Measurements from ENCODE around the gene HEMGN.
"Not testable (repeated sequence)": the region's sequence is repeated elsewhere in the genome, so short reads cannot be mapped to it uniquely, and the experiment has no call there.

HEMGN gene

DNA sequence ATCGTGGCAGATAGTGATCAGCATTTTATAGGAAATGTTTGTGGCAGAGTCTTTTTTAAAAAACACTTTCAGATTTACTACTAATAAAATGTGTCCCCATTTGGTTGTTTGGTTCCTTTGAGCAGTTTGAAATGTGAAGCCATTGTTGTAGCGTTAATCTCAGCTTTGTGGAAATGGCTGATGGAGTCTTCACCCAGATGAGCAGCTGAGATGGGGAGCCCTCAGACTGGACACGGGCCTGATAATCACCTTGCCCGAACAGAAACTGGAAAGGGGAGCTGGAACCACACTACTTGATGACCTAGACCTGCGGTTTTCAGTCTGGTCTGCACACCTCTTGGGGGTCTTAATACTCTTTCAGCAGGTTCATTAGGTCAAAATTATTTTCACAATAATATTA is 24.6 kb upstream of the HEMGN start:
- DNase-seq (ENCODE audit: low spot score) = no peak
- H3K27ac ChIP-seq = no peak overlapping the region
- H3K4me3 ChIP-seq = no peak overlapping the region
- TF ChIP-seq, protein P1, sequence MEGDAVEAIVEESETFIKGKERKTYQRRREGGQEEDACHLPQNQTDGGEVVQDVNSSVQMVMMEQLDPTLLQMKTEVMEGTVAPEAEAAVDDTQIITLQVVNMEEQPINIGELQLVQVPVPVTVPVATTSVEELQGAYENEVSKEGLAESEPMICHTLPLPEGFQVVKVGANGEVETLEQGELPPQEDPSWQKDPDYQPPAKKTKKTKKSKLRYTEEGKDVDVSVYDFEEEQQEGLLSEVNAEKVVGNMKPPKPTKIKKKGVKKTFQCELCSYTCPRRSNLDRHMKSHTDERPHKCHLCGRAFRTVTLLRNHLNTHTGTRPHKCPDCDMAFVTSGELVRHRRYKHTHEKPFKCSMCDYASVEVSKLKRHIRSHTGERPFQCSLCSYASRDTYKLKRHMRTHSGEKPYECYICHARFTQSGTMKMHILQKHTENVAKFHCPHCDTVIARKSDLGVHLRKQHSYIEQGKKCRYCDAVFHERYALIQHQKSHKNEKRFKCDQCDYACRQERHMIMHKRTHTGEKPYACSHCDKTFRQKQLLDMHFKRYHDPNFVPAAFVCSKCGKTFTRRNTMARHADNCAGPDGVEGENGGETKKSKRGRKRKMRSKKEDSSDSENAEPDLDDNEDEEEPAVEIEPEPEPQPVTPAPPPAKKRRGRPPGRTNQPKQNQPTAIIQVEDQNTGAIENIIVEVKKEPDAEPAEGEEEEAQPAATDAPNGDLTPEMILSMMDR (IDR thresholded peaks at IDR 0.05) = no peak

DNA sequence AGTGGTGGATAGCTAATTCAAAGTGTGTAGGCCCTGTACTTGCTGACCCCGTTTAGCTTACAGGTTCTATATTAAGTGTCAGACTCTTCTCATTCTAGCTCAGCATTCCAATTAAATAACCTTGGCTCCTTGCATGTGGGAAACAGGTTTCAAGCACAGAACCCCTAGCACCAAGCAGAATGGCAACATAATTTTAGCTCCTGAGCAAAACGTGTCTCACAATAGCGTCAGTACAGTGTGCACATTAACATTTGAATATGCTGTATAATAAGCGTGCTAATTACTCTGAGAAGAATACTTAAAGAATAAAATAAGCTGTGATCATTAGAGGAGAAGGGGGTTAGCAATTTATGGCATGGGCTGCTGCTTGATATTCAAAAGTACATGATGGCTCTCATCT is 24.2 kb upstream of the HEMGN start:
- Histone ChIP-seq H3K27ac (no peak overlapping the region), H3K4me3 (no peak overlapping the region)
- no peak for DNase-seq (ENCODE audit: low spot score)
- TF ChIP-seq, protein P1 (IDR thresholded peaks at IDR 0.05) = no peak

DNA sequence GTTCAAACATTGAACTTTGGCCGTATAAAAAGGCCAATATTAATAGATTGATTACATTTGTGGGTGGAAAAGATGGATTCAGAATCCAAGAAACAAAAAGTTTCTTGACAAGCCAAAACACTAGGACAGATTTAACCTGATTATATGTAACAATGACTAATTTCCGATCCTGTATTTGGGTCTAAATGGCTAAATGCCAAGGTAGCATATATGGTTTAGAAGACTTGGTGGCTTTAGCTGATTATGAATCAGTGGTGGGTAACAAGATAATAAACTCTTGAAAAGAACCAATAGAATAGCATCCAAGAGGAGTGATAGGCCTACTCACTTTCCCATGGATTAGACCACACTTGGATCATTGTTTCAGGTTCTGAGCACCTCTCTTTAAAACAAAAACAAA is 23.4 kb upstream of the HEMGN start:
- Histone ChIP-seq H3K27ac (no peak overlapping the region), H3K4me3 (no peak overlapping the region)
- DNase-seq (ENCODE audit: low spot score) = no peak
- TF ChIP-seq, protein P1 (IDR thresholded peaks at IDR 0.05) = no peak

DNA sequence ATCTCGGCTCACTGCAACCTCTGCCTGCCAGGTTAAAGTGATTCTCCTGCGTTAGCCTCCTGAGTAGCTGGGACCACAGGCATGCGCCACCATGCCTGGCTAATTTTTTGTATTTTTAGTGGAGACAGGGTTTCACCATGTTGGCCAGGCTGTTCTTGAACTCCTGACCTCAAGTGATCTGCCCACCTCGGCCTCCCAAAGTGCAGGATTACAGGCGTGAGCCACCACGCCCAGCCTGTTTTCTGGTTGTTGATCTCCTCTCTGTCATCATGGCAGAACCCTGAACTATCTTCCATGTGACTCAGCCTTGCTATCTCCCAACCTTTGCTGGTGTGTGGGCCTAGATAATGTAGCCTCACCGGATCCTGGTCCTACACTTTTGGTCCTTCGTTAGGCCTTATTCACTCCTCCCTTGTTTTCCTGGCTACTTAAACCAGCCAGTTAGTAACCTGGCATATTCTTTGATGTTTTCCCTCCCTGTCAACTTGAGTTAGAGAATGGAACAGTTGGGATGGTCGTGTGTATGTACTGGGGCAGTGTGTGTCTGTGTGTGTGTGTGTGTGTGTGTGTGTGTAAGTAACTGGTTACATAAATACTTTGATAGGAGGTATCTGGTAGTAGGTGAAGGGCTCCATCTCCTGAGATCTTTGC is 22.8 kb upstream of the HEMGN start:
- H3K27ac ChIP-seq; DNase-seq (ENCODE audit: low spot score); H3K4me3 ChIP-seq: not testable (repeated sequence)

DNA sequence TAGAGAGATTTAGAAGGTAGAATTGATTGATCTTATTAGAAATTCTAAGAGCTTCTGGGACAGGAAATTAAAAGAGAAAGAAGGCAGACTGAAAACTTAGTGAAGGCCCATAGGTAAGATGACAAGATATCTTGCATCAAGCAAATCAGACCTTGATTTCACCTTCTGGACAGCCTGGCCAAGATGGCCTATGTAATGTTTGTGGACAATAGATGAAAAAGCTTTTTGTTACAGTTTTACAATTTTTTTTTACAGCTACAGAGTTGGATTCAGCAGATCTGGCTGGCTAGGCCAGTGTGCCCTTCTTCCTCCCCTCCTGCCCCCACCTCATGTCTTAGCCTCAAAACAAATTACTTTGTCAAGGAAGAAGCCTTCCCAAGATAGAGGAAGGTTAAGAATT is 21.6 kb upstream of the HEMGN start:
- no peak for DNase-seq (ENCODE audit: low spot score)
- TF ChIP-seq, protein P1 (IDR thresholded peaks at IDR 0.05) = no peak
- no peak overlapping the region for H3K4me3 ChIP-seq
- H3K27ac ChIP-seq = no peak overlapping the region

DNA sequence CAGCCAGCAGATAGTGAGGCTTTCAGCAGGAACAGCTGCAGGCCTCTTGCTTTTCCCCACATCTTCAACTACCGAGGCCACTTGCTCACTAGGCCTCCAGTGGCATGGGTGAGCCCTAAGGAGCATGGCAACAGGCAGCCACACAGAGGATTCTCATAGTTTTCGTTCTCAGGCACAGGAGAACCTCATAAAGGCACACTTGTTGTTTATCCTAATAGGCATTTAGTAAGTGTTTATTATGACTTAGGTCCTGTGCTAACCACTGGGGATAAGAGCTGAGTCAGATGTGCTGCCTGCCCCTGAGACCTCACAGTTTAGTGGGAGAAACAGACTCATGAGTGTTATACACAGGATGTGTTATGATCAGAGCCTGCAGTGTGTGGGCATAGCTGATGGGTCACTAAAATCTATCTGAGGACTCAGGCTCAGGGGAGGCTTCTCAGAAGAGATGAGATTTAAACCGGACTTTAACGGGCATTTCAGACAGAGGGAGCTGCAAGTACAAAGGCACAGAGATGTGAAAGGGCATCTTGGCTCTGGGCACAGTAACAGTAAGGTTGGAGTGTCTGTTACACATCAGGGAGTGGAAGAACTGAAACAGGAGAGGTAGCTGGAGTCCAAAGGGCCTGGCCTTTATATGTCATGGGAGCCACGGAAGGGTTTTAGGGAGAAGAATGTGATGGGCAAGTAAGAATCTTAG is 21.0 kb upstream of the HEMGN start:
- DNase-seq (ENCODE audit: low spot score) = no peak
- H3K27ac ChIP-seq = no peak overlapping the region

DNA sequence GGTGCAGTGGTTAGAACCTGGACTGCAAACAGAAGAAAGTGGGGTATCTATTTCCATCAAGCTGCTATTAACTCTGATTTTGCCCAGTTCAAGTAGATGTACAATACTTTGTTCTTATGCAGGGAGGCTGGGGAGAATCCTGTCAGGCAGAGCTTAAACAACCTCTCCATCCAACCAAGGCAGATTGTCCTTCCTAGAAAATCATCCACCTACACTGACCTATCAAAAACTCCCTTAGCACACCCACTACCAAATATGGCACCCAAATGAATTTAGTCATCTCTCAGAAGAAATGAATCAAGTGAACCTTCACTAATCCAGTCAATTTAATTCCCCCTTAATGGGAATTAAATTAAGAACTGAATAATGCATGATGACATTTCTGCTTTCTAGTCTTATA is 18.4 kb upstream of the HEMGN start:
- Histone ChIP-seq H3K27ac (no peak overlapping the region), H3K4me3 (no peak overlapping the region)
- TF ChIP-seq, protein P1 (IDR thresholded peaks at IDR 0.05) = no peak
- DNase-seq (ENCODE audit: low spot score) = no peak

More for the DNA sequence above, 21.0 kb upstream of the HEMGN start:
- TF ChIP-seq, protein P1 (IDR thresholded peaks at IDR 0.05) = no peak
- H3K4me3 ChIP-seq = no peak overlapping the region

Measured in coronary artery (tissue), 2 donors.